OCI-LY3 (cell line): ENCODE measurements around the gene HDAC4.

Experiments used
- H2AFZ ChIP-seq: fragments of 200-600, 300-600 bp; shearing (Covaris generic); 2 replicates; pipeline ENCODE4 v1.6.0; 2014; ENCODE audit warnings: antibody characterized with exemption, low read depth, low read length
- H3K27ac ChIP-seq: fragments of 200-600, 300-600 bp; sonication (generic); 2 replicates; pipeline ENCODE4 v1.5.1; 2014; ENCODE audit warnings: mild to moderate bottlenecking, low read length, moderate library complexity, mixed read lengths
- H3K27me3 ChIP-seq: fragments of 200-600, 300-600 bp; sonication (generic); 2 replicates; pipeline ENCODE4 v1.6.1; 2014; ENCODE audit warnings: low read depth, low read length, mixed read lengths
- H3K36me3 ChIP-seq: fragments of 200-600, 300-600 bp; sonication (generic); replicated peaks from 2 replicates; pipeline ENCODE3; 2014; ENCODE audit warnings: low read depth, low read length, mixed read lengths
- H3K4me1 ChIP-seq: fragments of 300-600, 200-600 bp; sonication (generic); 2 replicates; pipeline ENCODE4 v1.6.1; 2014; ENCODE audit warnings: low read length, mixed read lengths
- H3K4me2 ChIP-seq: fragments of 200-600, 300-600 bp; sonication (generic); 2 replicates; pipeline ENCODE4 v1.6.1; 2014; ENCODE audit warnings: low read length, mixed read lengths
- H3K4me3 ChIP-seq: fragments of 300-600, 200-600 bp; sonication (generic); 2 replicates; pipeline ENCODE4 v1.5.1; 2014; ENCODE audit warnings: antibody characterized with exemption, mild to moderate bottlenecking, low read length, moderate library complexity
- H3K79me2 ChIP-seq: fragments of 300-600, 200-600 bp; shearing (Covaris generic); 2 replicates; pipeline ENCODE4 v1.6.1; 2014; ENCODE audit warnings: mild to moderate bottlenecking, low read length, mixed read lengths
- H3K9ac ChIP-seq: fragments of 300-600, 200-600 bp; shearing (Covaris generic); 2 replicates; pipeline ENCODE4 v1.6.0; 2014; ENCODE audit warnings: mild to moderate bottlenecking, low read length, moderate library complexity
- H3K9me3 ChIP-seq: fragments of 200-600, 300-600 bp; shearing (Covaris generic); 2 replicates; pipeline ENCODE4 v1.6.1; 2014; ENCODE audit warnings: low read length, mixed read lengths; ENCODE audit not compliant: insufficient read depth
- H4K20me1 ChIP-seq: fragments of 200-600, 300-600 bp; sonication (generic); 2 replicates; pipeline ENCODE4 v1.6.1; 2016; ENCODE audit warnings: low read length, mixed read lengths; ENCODE audit not compliant: insufficient read depth
- CTCF ChIP-seq: fragments of 200-600, 300-600 bp; sonication (generic); IDR thresholded peaks from 2 replicates; pipeline ENCODE4 v1.5.1; 2014; ENCODE audit warnings: antibody characterized with exemption, low read length, low read depth
- EZH2phosphoT487 ChIP-seq: fragments of 200-600 bp; shearing (Covaris generic); IDR thresholded peaks from 2 replicates; pipeline ENCODE4 v1.6.1; 2018; ENCODE audit warnings: antibody characterized with exemption, mixed run types, low read depth

HDAC4 gene

DNA sequence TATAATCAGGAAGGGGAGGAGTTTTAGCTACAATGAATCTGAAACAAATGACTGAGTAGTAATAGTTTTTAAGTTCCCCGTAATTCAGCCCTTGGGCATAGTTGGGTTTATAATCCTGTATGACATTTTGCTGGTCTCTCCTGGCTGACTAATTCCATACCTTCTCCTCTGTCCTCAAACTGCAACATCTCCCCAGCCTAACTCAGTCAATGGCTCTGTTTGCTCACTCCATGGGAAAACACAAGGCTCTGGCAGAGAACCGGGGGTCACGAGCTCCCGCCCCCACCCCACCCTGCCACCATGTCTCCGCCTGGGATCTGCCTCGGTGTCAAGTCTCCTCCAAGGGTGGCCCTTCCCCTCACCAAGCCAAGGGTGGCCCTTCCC lies 168.6 kb downstream of the HDAC4 start:
- Histone ChIP-seq H2AFZ (no peak overlapping the region), H3K36me3 (no peaks in the 10 kb centered on the region), H3K27me3 (no peaks in the 10 kb centered on the region), H4K20me1 (no peaks in the 10 kb centered on the region), H3K4me3 (no peak overlapping the region), H3K27ac (no peak overlapping the region), H3K79me2 (no peaks in the 10 kb centered on the region), H3K9me3 (no peaks in the 10 kb centered on the region), H3K9ac (no peak overlapping the region), H3K4me1 (no peaks in the 10 kb centered on the region), H3K4me2 (no peak overlapping the region)
- TF ChIP-seq CTCF, result no peak
- TF ChIP-seq EZH2phosphoT487, result no peak

- Histone ChIP-seq H3K36me3 (no peaks in the 10 kb centered on the region), H3K79me2 (no peaks in the 10 kb centered on the region), H3K4me1 (no peaks in the 10 kb centered on the region), H3K27me3 (no peaks in the 10 kb centered on the region), H3K4me3 (no peak overlapping the region), H3K4me2 (no peak overlapping the region), H2AFZ (no peak overlapping the region), H3K9me3 (no peaks in the 10 kb centered on the region), H3K27ac (no peak overlapping the region), H3K9ac (no peak overlapping the region), H4K20me1 (no peaks in the 10 kb centered on the region)
- no peak for TF ChIP-seq CTCF
- TF ChIP-seq EZH2phosphoT487, result no peak
These were observed 169.3 kb downstream of the HDAC4 start for GRCh38 chr2:239231231-239232194.

GRCh38 chr2:239230318-239231052 lies 170.3 kb downstream of the HDAC4 start:
- H3K27ac ChIP-seq, result no peak overlapping the region
- no peak overlapping the region for H3K9ac ChIP-seq
- no peaks in the 10 kb centered on the region for H3K79me2 ChIP-seq
- H3K9me3 ChIP-seq, result no peaks in the 10 kb centered on the region
- no peak overlapping the region for H3K4me2 ChIP-seq
- no peaks in the 10 kb centered on the region for H3K27me3 ChIP-seq
- no peaks in the 10 kb centered on the region for H3K4me1 ChIP-seq
- H3K36me3 ChIP-seq, result no peaks in the 10 kb centered on the region
- H4K20me1 ChIP-seq, result no peaks in the 10 kb centered on the region
- no peak overlapping the region for H3K4me3 ChIP-seq
- TF ChIP-seq EZH2phosphoT487, result no peak
- no peak for TF ChIP-seq CTCF
- H2AFZ ChIP-seq, result no peak overlapping the region
